Hippocampal formation (tissue), 2 donors: ENCODE results near the gene CTSO.
"Not testable (repeated sequence)": the region's sequence is repeated elsewhere in the genome, so short reads cannot be mapped to it uniquely, and the experiment has no call there.

Source experiments
- DNase-seq, 2 donors: peaks; one replicate each; lab custom pipeline; 2025; lab: John Stamatoyannopoulos, UW

Gene CTSO

GRCh38 chr4:155954939-155955338, 1.3 kb upstream of the CTSO start:
- DNase-seq, result no peak

DNA sequence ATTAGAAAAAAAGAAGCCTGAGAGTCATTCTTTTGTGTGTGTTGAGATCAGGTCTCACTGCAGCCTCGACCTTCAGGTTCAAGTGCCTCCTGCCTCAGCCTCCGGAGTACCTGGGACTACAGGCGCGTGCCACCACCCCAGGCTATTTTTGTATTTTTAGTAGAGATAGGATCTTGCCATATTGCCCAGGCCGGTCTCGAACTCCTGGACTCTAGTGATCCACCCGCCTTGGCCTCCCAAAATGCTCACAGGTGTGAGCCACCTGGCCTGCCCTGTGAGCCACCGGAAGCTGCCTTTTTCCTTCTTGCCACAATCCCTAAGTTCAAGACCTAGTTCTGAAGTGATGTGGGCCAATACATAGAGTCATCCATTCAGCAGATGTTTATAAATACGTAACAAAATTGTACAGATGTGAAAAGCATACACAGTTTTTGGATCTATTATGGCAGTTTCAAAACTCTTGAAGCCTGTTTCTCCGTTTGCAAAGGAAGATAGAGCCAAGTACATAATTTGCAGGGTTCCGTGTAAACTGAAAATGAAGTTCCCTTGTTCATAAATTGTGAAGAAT, 536 bp upstream of the CTSO start:
- no peak for DNase-seq

DNA sequence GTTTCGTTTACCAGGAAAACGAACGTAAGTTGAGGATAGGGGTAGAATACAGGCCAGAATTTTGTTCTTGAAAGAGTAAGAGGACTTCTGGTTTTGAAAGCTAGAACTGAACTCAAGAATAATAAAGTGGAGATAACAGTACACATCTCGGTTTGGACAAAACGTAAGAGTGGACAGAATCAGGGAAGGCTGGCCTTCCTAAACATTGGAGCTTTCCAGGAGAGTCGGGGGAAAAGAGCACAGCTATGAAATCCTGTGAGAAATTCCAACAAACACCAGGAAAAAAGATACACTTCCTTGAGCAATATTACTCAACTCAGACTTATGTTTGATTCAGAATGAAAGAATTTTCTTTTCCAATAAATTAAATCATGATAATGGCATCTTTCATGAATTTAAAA, 1.2 kb downstream of the CTSO start:
- DNase-seq, result no peak

GRCh38 chr4:155950461-155950860, 3.2 kb downstream of the CTSO start:
- no peak for DNase-seq

- DNase-seq, result no peak
Observed at GRCh38 chr4:155948541-155948940, 5.1 kb downstream of the CTSO start.

DNA sequence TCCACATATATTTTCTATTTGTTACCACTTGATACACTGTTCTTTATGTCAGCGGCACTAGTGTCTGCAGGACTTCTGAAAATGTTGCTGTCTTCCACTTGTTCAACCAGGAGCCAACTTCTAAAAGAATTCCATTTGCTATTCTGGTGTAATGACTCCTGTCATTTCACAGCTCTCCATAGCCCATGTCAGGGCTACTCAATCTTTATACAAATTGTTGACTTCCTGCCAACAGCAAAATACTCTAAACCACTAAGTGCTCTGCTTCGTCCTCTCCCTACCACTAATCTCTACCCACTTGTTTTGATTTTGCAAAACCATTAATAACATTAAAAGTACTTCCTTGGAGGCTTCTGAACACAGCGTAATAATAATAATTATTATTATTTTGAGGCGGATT, 7.2 kb downstream of the CTSO start:
- DNase-seq, result no peak

- no peak for DNase-seq
Observed at GRCh38 chr4:155944516-155944915, 9.2 kb downstream of the CTSO start.

DNA sequence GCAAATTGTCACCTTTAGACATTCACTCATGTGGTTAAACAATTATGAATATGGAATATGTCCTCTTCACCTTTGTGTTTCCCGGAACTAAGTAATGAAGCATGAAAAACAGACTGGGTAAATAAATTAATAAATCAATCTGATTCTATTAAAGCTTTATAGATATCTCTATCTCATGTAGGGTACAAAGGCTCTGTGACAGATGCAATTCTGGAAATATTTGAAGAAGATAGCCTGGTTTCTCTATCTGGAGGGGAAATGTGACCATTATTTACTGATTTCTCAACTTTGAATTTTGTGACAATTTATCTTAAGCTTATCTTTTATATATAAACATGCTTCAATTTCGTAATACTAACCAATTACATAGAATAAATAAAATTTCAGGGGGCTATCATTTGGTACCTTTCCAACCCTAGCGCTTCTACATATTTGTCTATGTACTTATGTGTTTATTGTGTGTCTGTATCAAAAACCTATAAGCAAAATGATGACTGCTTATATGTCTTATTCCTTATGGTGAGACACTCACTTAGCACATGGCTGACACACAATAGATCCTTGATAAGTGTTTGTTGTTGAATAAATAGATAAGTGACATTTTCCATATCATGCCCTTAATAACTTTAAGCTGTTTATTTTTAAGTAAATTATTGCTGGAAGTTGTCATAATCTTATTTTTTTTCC, 9.9 kb downstream of the CTSO start:
- DNase-seq, result no peak

GRCh38 chr4:155941820-155942219, 11.8 kb downstream of the CTSO start:
- DNase-seq, result no peak

DNA sequence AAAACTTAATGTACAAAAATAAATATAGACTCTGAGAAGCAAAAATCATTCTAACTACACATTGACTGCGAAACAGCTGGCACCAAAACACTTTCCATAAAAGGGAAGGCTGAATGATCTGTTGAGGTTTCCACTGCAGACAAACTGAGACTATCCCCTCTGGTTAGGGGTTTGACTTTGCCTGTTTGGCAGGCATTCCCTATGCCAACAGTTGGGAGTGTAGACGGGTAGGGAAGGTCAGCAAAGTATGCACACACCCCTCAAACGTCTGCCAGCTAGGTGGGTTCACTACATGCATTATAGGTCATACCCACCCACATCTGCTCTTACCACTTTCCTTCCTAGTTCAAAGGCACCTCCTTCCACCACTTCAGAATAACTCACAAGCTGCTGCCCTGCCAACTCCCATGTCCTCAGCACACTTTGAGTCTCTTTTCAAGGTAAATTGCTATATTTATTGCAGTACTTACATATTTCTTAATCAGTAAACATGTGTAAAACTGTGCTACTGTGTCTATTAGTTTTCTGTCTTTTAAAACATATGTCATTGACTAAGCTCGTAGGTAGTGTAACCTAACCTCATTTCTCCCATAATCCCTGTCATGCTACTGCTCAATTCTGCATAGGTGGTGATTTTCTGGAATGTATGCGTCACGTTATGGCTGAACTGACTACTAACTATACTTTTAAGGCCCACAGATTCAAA, 12.4 kb downstream of the CTSO start:
- DNase-seq, result no peak

DNA sequence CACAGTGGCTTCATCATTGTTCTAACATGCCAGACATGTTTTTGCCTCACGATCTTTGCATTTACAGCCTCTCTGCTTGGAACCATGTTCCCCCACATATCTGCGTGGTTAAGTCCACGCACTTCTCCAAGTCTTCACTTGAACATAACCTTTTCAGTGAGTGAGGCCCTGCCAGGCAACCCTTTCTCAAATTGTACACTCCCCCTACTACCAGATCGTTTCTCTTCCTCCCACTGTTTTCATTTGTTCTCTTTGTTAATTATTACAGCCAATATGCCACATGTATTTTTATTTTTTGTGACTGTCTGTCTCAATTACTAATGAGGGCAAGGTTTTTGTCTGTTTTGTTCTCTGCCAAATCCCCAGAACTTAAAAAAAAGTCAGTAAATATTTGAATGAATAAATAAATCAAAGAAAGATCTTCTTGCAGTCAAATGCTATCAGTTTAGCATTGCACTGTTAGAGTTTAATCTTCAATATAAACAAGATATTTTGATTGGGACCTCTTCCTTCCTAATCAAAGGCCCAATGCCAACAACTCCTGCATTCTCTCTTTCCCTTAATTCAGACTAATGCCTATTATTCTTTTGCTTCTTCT, 18.2 kb downstream of the CTSO start:
- DNase-seq, result no peak

- DNase-seq, result not testable (repeated sequence)
Observed at GRCh38 chr4:155934634-155935033, 19.0 kb downstream of the CTSO start.

- DNase-seq, result no peak
Observed at GRCh38 chr4:155931634-155932033, 22.0 kb downstream of the CTSO start.

DNA sequence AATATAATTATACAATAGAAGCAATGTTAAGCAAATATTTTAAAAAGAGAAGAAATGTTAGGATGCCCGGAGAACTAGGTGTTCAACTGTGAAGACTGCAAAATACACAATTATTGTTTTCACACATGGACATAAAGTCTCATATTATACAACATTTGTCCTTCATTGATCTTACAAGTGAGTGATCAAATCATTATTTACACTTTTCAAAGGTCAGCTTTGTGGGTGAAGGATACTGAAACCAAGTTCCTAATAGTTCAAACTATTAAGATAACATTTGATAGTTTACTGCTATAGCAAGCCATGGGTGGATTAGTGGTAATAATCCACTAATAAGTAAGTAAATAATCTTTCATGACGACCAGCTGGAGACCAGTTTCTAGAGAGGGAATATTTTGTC, 23.3 kb downstream of the CTSO start:
- DNase-seq, result no peak

DNA sequence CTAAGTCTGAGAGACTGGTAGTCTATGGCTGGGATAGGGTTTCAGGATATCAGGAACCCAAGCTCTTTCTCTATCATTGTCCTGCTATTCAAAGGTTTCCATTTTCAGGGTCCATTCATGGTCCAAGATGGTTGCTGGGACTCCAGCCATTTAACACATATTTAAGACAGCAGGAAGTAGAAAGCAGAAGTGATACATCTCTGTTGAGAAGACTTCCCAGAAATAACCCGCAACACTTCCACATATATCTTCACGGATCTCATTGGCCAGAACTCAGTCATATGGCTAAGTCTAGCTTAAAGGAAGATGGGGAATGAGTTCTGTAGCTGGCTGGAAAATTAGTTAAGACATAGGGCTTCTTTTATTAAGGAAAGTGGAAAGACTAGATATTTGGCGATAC, 23.8 kb downstream of the CTSO start:
- DNase-seq, result no peak

DNA sequence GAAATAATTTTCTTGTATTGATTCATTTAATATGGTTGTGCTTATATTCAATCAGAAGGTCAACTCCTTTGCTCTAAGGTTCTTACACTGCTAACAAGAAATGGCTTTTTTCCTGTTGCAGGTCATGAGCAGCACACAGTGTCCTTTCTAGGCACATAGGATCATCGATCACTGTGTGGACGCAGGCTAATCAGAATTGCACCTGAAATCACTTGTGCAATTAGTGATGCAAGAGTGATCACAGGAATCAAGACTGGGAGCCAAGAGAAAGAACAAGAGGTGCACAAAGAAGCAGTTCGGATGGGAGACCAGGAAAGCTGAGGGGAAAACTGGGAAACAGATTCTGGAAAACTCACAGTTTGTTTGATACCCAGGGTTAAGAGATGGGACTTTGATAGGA, 29.0 kb downstream of the CTSO start:
- no peak for DNase-seq

GRCh38 chr4:155921597-155921996, 32.1 kb downstream of the CTSO start:
- no peak for DNase-seq

- DNase-seq, result no peak
Observed at GRCh38 chr4:155914782-155915181, 38.9 kb downstream of the CTSO start.

DNA sequence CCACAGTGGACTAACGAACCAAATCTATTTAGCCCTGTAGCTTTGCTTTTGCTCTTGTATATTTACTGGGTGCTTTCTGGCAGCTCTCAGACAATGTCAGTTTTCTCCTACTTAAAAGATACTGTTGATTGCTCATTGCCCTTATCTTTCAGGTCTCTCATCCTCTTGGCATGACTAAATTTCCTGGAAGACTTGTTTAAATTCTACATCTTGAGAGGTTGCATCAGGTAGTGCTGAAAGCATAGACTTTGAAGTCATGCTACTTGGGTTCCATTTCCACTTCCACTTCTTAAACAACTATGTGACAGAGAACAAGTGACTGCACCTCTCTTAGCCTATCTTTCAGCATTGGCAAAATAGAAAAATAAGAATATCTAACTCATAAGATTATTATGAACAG, 41.8 kb downstream of the CTSO start:
- DNase-seq, result no peak

DNA sequence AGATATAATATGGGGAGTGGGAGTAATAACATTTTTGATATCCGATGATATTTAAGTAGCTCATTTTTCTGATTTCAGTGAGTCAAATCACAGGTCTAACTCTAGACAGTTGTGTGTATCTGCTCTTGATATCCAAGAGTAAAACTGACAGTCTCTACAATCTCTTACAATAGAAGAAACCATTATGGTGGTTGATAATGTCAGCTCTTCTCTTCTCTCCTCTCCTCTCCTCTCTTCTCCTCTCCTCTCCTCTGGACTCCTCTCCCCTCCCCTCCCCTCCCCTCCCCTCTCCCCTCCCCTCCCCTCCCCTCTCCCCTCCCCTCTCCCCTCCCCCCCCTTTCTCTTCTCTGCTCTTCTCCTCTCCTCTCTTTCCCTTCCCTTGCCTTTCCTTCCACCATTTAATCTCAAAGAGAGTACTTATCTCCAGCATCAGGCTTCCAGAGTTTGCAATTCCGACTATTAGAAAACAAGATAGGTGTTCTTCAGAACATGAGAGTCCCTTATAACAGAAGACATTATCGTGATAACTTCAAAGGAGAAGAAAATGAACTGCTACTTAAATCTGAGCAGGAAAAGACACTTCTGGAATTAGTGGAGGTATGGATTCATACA, 43.9 kb downstream of the CTSO start:
- DNase-seq, result no peak

- DNase-seq, result no peak
Observed at GRCh38 chr4:155908187-155909139, 45.2 kb downstream of the CTSO start.
